Endothelial cell of coronary artery (primary cell): ENCODE results near the gene SSMEM1. TPM values are rescaled to one million over a fixed set of nuclear protein-coding genes. Genes with fewer than 3 reads are reported as not detected.

ENCODE experiments used
- total RNA-seq: library from RNA; depleted of rRNA; stranded (reverse); fragments of >200 nt; gene quantifications from 2 replicates; pipeline ENCODE4 v1.2.3, GENCODE V29; 2014

Gene SSMEM1, protein sequence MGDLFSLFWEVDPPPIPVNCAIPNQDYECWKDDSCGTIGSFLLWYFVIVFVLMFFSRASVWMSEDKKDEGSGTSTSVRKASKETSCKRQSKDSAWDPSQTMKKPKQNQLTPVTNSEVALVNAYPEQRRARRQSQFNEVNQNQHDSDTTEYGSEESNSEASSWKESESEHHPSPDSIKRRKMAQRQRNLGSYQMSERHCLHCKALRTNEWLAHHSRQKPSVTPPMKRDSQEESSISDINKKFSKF
- not detected in 2 replicates for total RNA-seq

DNA sequence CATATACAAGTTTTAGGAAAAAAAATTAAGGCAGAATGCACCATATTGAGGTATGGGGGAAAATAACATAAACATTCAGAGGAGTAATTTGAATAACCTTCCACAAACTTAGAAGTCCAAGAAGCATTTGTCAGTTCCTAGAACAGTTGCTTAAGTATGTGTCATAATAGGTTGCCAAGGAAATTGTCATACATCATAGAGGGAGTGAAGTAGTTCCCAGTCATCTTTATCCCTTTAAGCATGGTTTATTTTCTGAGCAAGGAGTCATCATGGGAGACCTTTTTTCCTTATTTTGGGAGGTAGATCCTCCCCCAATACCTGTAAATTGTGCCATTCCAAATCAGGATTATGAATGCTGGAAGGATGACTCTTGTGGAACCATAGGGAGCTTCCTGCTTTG, at the start of gene SSMEM1:
TSS of gene SSMEM1 (plus strand) at position 219 of the 400 bp plus-strand sequence. CDS start at position 270, 51 bp downstream.

DNA sequence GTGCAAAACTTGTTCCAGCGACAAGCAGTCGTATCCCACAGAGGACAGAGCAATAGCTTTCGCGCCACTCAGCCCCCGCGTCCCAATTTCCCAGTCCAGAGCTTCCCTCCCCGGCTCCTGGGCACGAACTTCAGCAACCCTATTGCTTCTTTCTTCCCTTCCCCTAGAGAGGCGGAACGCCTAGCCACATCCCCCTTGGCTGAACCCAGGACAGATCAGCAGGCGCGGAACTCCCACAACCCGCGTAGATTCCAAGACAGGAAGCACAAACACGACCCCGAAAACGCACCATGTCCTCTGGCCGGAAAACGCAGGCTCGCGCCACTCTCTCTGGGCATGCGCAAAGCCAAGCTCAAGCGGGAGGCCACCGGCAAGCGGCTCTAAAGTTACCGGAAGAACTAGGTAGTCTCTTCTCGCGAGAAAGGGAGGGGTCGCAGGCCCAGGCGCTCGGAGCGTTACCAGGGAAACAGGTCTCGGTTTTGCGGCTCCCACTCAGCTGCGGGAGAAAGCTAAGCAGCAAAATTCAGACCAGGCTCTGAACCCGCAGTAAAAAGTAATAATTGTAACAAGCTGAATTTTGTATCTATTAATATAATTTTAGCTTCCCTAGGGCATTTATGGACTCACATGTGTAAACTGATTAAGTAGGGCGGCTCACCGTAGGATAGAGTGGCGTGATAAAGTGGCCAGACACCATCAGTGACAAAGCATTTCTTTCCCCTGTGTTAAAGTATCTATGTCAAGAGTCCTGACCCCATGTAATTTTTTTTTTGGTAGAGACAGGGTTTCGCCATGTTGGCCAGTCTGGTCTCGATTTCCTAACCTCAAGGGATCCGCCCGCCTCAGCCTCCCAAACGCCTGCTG, 2.3 kb upstream of the SSMEM1 start, which contains the start of gene TMEM209:
TSS of gene TMEM209 (minus strand) at position 323 of the 864 bp plus-strand sequence. CDS start at position 292, 31 bp downstream.

Other genes with a start within 250 kb of the SSMEM1 start
- 15.6 and 17.9 TPM in 2 replicates for gene ZC3HC1, start 156.5 kb upstream of the SSMEM1 start, total RNA-seq
- gene KLHDC10, start 137.3 kb upstream of the SSMEM1 start, total RNA-seq, result 24.8 and 26.4 TPM in 2 replicates
- gene TMEM209, start 2.5 kb upstream of the SSMEM1 start, total RNA-seq, result 6.1 and 6.3 TPM in 2 replicates
- gene CPA2, start 59.0 kb downstream of the SSMEM1 start, total RNA-seq, result not detected in 2 replicates
- 0.27 and 35.0 TPM in 2 replicates for gene CPA4, start 85.3 kb downstream of the SSMEM1 start, total RNA-seq
- not detected in 2 replicates for gene CPA5, start 137.0 kb downstream of the SSMEM1 start, total RNA-seq
- gene CPA1, start 172.6 kb downstream of the SSMEM1 start, total RNA-seq, result not detected in 2 replicates
- gene CEP41, start 233.2 kb downstream of the SSMEM1 start, total RNA-seq, result 6.6 and 7.1 TPM in 2 replicates